Activated effector memory CD4-positive, alpha-beta T cell treated with anti-CD3 and anti-CD28 coated beads, Interleukin-2, amount 50 U/mL, for 16 hours (primary cell): ENCODE measurements around the gene PCDH15.

Experiments used
- DNase-seq: peaks from one replicate; pipeline ENCODE4 v3.0.0-alpha.2; 2020

PCDH15 gene

DNA sequence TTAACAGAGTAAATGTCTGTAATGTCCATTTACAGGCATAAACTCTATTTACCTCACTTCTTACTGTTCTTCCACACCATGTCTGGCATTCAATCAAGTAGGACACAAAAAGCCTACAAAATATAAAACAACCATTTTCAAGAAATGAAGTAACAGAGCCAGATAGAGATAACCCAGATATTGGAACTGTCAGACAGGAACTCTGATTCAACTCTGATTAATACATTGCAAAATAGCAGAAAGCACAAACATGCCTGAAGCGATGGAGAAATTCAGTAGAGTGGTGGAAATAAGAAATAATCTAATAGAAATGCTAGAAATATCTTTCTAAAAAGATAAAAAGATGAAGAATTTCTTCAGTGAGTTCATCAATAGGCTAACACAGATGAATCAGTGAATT is 964.4 kb downstream of the PCDH15 start:
- DNase-seq = no peak

DNA sequence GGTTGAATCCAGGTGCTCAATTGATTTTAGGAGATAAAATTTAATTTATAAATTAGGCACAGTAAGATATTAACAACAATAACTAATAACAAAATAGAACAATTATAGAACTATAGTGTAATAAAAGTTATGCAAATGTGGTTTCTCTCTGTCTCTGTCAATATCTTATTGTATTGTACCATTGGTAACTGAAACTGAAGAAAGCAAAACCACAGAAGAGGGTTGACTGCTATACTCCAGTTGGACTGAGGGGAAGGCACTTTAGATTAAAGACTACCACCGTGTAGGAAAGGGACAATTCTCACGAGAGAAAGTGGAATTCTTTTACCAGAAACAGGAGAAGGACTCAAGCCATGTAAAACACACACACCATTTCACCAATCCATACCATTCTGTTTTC is 967.1 kb downstream of the PCDH15 start:
- DNase-seq = no peak

DNA sequence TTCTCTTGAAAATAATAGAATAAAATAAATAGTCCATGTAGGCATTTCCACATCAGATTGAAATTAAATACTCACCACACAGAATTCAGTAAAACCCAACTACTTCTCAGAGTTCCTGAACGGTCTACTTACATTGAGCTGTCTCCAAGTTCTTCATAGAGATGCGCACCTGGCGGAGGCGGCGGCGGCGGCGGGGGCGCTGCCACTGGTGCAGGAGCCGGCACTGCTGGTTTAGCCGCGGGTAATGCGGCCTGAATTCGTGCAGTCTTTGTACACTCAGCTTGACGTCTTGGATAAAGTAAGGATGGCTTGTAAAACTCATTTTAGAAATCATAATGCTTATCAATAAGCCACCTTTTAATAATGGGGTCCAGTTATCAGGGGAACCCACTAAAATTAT is 973.8 kb downstream of the PCDH15 start:
- no peak for DNase-seq

DNA sequence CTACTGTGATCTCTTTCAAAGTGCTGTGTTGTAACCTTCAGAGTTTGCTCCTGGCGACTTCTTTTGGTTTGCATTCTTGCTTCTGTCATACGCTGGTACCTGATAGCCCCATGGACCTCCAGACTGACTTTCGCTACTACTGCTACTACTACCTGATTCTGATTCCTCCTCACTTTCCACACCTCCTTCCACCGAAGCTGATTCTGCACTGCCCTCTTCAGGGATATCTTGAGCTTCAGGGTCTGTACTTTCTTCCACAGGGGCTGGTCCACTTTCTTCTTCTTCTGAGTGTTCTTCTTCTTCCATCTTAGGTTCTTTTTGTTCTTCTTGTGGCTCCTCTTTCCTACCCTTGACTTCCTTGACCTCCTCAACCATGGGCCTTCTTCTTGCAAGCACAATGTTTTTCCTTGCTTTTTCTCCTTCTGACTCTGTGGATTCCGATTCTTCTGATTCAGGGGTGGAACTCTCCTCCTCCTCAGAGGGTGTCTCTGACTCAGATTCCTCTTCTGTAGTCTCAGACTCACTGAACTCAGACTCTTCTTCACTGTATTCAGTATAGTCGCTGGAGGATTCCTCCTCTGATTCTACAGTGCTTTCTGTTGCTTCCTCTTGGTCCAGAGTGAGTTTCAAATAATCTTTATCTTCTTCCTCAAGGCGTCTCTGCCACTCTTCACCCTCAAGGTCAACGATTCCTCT is 992.2 kb downstream of the PCDH15 start:
- no peak for DNase-seq

DNA sequence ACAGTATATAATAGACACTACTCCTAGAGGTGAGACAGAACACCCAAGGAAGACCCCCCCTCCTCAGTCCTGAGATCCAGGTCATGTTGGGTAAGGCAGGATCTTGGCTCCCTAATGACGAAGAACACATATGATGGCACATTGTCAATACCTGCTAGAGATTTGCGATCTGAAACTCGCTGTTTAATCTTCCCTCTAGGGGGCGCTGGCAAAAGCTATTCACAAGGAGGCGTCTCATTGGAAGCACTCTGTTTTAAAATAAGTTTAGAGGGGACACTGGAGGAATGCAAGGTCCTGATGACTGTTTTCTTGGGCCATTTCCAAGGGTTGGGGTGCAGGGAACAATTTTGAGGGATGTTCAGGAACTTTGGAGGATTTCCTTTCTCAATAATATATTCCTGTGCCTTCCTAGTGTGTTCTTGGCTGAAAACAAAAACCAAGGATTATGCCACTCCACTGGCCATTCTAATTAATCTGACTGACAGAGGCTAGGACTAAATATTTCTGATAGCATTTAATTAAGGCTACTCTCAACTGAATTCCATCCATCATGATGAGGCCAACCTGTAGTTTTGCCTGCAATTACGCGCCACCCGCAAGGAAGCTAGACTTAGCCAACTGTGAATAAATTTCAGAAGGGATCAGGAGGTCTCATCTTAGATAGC is 1014.7 kb downstream of the PCDH15 start:
- no peak for DNase-seq

DNA sequence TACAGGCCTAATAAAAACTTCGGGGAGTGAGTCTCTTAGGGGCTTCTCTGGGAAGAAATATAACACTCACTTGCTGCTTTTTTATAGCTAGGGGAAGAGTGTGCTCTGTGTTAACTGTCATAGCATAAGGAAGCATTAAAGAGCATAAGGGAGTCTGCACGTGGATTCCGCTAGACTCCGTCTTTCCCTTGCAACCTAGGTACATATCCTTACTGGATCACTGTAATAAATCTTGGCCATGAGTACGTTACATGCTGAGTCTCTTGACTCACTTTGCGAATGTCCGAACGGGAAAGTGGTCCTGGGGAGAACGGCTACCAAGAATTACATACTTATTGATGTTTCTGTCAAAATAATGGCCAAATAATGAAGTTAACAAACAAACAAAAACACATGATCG is 1029.3 kb downstream of the PCDH15 start:
- no peak for DNase-seq

DNA sequence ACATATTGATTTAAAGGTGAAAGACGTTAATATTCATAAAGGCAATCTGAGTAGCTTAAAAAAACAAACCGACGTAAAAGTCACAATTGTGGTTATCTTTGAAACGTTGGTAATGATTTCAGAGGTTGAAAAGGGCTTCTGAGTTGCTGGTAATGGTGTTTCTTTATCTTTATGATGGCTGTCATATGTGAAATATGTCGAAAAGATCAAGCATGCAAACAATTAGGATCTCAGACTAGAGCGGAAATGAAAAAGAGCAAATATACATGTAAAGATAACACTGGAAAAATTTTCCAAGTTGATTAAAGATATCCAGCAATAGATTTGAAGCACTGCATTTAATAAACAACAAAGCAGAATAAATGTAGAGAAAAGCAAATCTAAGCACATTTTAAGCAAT is 1030.1 kb downstream of the PCDH15 start:
- no peak for DNase-seq

DNA sequence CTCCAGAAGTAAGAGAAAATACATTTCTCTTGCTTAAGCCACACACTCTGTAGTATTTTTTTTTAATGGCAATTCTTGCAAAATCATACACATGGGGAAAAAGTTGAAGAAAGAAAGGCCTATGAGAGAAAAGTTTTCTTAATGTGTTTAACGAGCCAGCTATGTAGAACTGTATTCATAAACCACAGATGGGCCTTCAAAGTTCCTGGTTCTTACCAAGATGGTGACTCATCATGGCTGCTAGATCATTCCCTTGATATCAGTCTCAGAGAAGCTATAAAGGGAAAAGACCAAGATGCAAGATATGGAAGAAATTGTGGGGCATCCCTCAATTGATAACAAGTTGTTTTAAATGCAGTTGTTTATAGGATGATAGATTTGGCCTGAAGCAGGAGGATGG is 1035.7 kb downstream of the PCDH15 start:
- no peak for DNase-seq

DNA sequence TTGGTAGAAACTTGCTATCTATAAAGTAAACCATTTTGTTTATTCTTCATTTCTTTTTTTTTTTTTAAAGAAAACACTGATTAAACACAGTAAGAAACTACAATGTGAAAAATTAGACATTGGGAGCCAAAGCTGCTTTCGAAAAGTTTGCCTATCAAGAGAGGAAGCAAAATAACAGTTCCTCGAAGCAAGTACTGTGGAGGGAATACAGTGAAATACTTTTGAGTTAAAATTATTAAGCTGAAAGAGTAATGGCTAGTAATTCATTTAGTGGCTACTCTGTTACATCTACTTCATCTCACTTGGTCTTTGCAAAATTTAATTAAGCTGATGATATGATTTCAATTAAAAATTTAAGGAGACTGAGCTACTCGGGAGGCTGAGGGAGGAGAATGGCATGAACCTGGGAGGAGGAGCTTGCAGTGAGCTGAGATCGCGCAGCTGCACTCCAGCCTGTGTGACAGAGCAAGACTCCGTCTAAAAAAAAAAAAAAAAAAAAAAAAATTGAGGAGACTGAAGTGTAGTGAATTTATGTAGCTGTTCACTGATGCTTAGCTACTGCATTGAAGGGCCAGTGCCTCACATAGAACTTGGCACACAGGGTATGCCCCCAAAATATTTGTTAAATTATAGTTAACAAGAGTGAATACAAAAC is 1046.3 kb downstream of the PCDH15 start:
- DNase-seq = no peak
